Measurements from ENCODE around the gene SLC23A1. TPM values are rescaled to one million over a fixed set of nuclear protein-coding genes. Genes with fewer than 3 reads are reported as not detected.
A peak's percentile ranks its signal among the peaks of the same experiment; 100 is the strongest.

The SLC23A1 gene
- total and polyA plus RNA-seq, 2 donors (not counting 1 experiment from before 2014, with no cell fraction given): 5.8 to 9.6 TPM

GRCh38 chr5:139379626-139380449, 3.3 kb downstream of the SLC23A1 start:
- peak overlapping the region; percentile 28 for H3K27ac Mint-ChIP-seq
- ATAC-seq (ENCODE audit: low read depth) (no peak), DNase-seq (no peak)
- intact Hi-C loops (cut with micrococcal nuclease): no loop called here
- H3K27ac ChIP-seq (ENCODE audit: low read length in 2 of 2): no peak overlapping the region
- no peak overlapping the region for H3K4me3 ChIP-seq (ENCODE audit: control extremely low read depth in 1 of 5, extremely low read depth in 1 of 5, insufficient read depth in 1 of 5, low read depth in 2 of 5, low read length in 4 of 5)
- H2AFZ ChIP-seq (ENCODE audit: insufficient read depth, low read depth, low read length, poor library complexity, severe bottlenecking): no peak overlapping the region
- H3K36me3 ChIP-seq (replicated peaks in 1 of 2; ENCODE audit: control extremely low read depth in 1 of 2, control insufficient read depth in 1 of 2, extremely low read depth in 1 of 2, insufficient read depth in 2 of 2, low read length in 1 of 2): peaks cover 0 to 2% of the 10 kb centered on the region in 2 experiments
- no peak overlapping the region for H3K9ac ChIP-seq (ENCODE audit: low read length)
- H3K9me3 Mint-ChIP-seq (ENCODE audit: insufficient read depth): no peaks in the 10 kb centered on the region
- H3K4me2 ChIP-seq (replicated peaks; ENCODE audit: low read depth, low read length, poor library complexity, severe bottlenecking): no peak overlapping the region
- 98% methylated on average over 13 of the region's 15 CpGs for WGBS (ENCODE audit: insufficient coverage)
- no peaks in the 10 kb centered on the region for H3K27me3 ChIP-seq (replicated peaks in 1 of 4; ENCODE audit: control extremely low read depth in 1 of 4, control insufficient read depth in 3 of 4, insufficient read depth in 4 of 4, low read length in 3 of 4)
- peaks cover 35% of the 10 kb centered on the region for H3K79me2 ChIP-seq (ENCODE audit: control insufficient read depth, insufficient read depth, low read length)
- no peaks in the 10 kb centered on the region for H3K27me3 Mint-ChIP-seq
- ChIA-PET POLR2A (no interaction called here), CTCF (no interaction called here)
- peaks cover 28% of the 10 kb centered on the region for H3K4me1 Mint-ChIP-seq
- peaks cover 19 to 27% of the 10 kb centered on the region in 2 donors for H3K4me1 ChIP-seq (ENCODE audit: control insufficient read depth in 2 of 2, insufficient read depth in 2 of 2, low read length in 2 of 2)
- H3K4me3 Mint-ChIP-seq: no peak overlapping the region
- TF ChIP-seq, protein P1, sequence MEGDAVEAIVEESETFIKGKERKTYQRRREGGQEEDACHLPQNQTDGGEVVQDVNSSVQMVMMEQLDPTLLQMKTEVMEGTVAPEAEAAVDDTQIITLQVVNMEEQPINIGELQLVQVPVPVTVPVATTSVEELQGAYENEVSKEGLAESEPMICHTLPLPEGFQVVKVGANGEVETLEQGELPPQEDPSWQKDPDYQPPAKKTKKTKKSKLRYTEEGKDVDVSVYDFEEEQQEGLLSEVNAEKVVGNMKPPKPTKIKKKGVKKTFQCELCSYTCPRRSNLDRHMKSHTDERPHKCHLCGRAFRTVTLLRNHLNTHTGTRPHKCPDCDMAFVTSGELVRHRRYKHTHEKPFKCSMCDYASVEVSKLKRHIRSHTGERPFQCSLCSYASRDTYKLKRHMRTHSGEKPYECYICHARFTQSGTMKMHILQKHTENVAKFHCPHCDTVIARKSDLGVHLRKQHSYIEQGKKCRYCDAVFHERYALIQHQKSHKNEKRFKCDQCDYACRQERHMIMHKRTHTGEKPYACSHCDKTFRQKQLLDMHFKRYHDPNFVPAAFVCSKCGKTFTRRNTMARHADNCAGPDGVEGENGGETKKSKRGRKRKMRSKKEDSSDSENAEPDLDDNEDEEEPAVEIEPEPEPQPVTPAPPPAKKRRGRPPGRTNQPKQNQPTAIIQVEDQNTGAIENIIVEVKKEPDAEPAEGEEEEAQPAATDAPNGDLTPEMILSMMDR (IDR thresholded peaks at IDR 0.05): no peak
- no peak for TF ChIP-seq EZH2 (IDR thresholded peaks at IDR 0.05; ENCODE audit: borderline replicate concordance, insufficient read depth, low read depth, low read length, poor library complexity, severe bottlenecking)
- no peaks in the 10 kb centered on the region for H3K9me3 ChIP-seq (ENCODE audit: control extremely low read depth in 1 of 3, control insufficient read depth in 2 of 3, insufficient read depth in 1 of 3, low read length in 2 of 3)
- no peaks in the 10 kb centered on the region for H4K20me1 ChIP-seq (ENCODE audit: control insufficient read depth, insufficient read depth, low read length, poor library complexity, severe bottlenecking)

DNA sequence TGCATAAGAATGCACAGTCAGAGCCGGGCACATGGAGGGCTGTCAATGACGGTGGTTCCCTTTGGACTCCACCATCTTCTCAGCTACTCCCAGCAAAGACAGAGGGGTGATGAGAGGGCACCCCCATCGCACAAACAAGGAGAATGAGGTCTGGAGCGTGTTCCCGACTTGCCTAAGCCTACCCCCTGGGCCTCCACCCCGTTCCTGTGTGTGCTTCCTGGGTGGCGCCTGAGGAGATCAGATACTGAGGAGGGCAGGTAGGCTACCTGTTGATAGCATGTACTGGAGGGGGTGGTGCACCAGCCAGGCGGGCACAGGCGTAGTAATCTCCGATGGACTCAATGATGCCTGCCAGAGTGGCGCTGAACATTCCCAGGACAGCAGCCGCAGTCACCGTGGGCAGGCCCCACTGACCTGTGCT, 4.1 kb downstream of the SLC23A1 start:
- Histone ChIP-seq H3K4me3 (ENCODE audit: control extremely low read depth in 1 of 5, extremely low read depth in 1 of 5, insufficient read depth in 1 of 5, low read depth in 2 of 5, low read length in 4 of 5) (no peak overlapping the region), H3K79me2 (ENCODE audit: control insufficient read depth, insufficient read depth, low read length) (peaks cover 28% of the 10 kb centered on the region), H3K27ac (ENCODE audit: low read length in 2 of 2) (no peak overlapping the region), H3K4me1 (ENCODE audit: control insufficient read depth in 2 of 2, insufficient read depth in 2 of 2, low read length in 2 of 2) (peaks cover 10 to 18% of the 10 kb centered on the region in 2 donors), H3K9me3 (ENCODE audit: control extremely low read depth in 1 of 3, control insufficient read depth in 2 of 3, insufficient read depth in 1 of 3, low read length in 2 of 3) (no peaks in the 10 kb centered on the region), H3K4me2 (replicated peaks; ENCODE audit: low read depth, low read length, poor library complexity, severe bottlenecking) (no peak overlapping the region), H3K27me3 (replicated peaks in 1 of 4; ENCODE audit: control extremely low read depth in 1 of 4, control insufficient read depth in 3 of 4, insufficient read depth in 4 of 4, low read length in 3 of 4) (no peaks in the 10 kb centered on the region), H3K36me3 (replicated peaks in 1 of 2; ENCODE audit: control extremely low read depth in 1 of 2, control insufficient read depth in 1 of 2, extremely low read depth in 1 of 2, insufficient read depth in 2 of 2, low read length in 1 of 2) (peaks cover 0 to 2% of the 10 kb centered on the region in 2 experiments), H4K20me1 (ENCODE audit: control insufficient read depth, insufficient read depth, low read length, poor library complexity, severe bottlenecking) (no peaks in the 10 kb centered on the region), H3K9ac (ENCODE audit: low read length) (no peak overlapping the region), H2AFZ (ENCODE audit: insufficient read depth, low read depth, low read length, poor library complexity, severe bottlenecking) (no peak overlapping the region)
- Mint-ChIP-seq H3K9me3 (ENCODE audit: insufficient read depth) (no peaks in the 10 kb centered on the region), H3K27me3 (no peaks in the 10 kb centered on the region), H3K27ac (no peak overlapping the region), H3K4me3 (no peak overlapping the region), H3K4me1 (peaks cover 21% of the 10 kb centered on the region)
- intact Hi-C loops (cut with micrococcal nuclease): no loop called here
- ChIA-PET CTCF (interaction anchor here (1.3 kb wide), 1 partner anchor 13 kb away, joined by 3 read pairs; no protein-coding TSS in a partner anchor), POLR2A (no interaction called here)
- WGBS (ENCODE audit: insufficient coverage): 99% methylated on average over 10 of the region's 13 CpGs
- ATAC-seq (ENCODE audit: low read depth): no peak
- DNase-seq: no peak
- TF ChIP-seq, protein P1 (IDR thresholded peaks at IDR 0.05): no peak
- no peak for TF ChIP-seq EZH2 (IDR thresholded peaks at IDR 0.05; ENCODE audit: borderline replicate concordance, insufficient read depth, low read depth, low read length, poor library complexity, severe bottlenecking)
